ENCODE results near the gene CYBC1.

- TF ChIP-seq GABPA (IDR thresholded peaks at IDR 0.05; ENCODE audit: low read depth) (no peak), CTCF (IDR thresholded peaks at IDR 0.05; ENCODE audit: insufficient read depth, low read length) (no peak), REST (IDR thresholded peaks at IDR 0.05; ENCODE audit: insufficient replicate concordance, low read depth) (no peak)
Observed at GRCh38 chr17:82402865-82403264, 47.7 kb downstream of the CYBC1 start.

All from HL-60 (cell line).